Natural killer cell (primary cell): ENCODE measurements around the gene ARHGEF4. TPM values are rescaled to one million over a fixed set of nuclear protein-coding genes. Genes with fewer than 3 reads are reported as not detected.

ENCODE experiments used
- ATAC-seq, 3 donors: fragments of 150-1000 bp in 2 of 3; fragments of 200-7000 bp in 1 of 3; cut with Tn5 transposase; 1 replicate in 1 of 3; 2 replicates in 2 of 3; pipeline ENCODE4 v1.10.0; 2021; ENCODE audit warnings: mild to moderate bottlenecking in 2 of 3, moderate library complexity in 2 of 3
- DNase-seq, 2 donors: peaks; one replicate each; pipeline versions ENCODE4 v3.0.0 to v3.0.0-alpha.2; 2013 to 2021; ENCODE audit warnings: mixed read lengths in 1 of 2
- H3K27ac ChIP-seq: one replicate; pipeline ENCODE4 v1.5.1; 2013; ENCODE audit warnings: mild to moderate bottlenecking, low read length
- H3K27me3 ChIP-seq: one replicate; pipeline ENCODE4 v1.6.1; 2013; ENCODE audit warnings: low read length; ENCODE audit not compliant: control insufficient read depth, insufficient read depth
- H3K36me3 ChIP-seq: one replicate; pipeline ENCODE4 v1.6.1; 2013; ENCODE audit warnings: low read length; ENCODE audit not compliant: control insufficient read depth, insufficient read depth
- H3K4me1 ChIP-seq: one replicate; pipeline ENCODE4 v1.6.1; 2013; ENCODE audit warnings: low read length; ENCODE audit not compliant: control insufficient read depth, insufficient read depth
- H3K4me3 ChIP-seq: one replicate; pipeline ENCODE4 v1.5.1; 2013; ENCODE audit warnings: low read length
- H3K9me3 ChIP-seq: one replicate; pipeline ENCODE4 v1.6.1; 2013; ENCODE audit warnings: low read length; ENCODE audit not compliant: control insufficient read depth, insufficient read depth
- H3K27ac Mint-ChIP-seq, 2 donors: one replicate each; pipeline ENCODE4 v1.8.0; 2022; ENCODE audit warnings: mild to moderate bottlenecking in 2 of 2, mixed read lengths in 2 of 2, moderate library complexity in 1 of 2
- H3K27me3 Mint-ChIP-seq, 2 donors: one replicate each; pipeline ENCODE4 v1.8.0; 2022; ENCODE audit warnings: low read depth in 2 of 2, mixed read lengths in 2 of 2
- H3K36me3 Mint-ChIP-seq: one replicate; pipeline ENCODE4 v1.8.0; 2022; ENCODE audit warnings: mixed read lengths
- H3K4me1 Mint-ChIP-seq, 2 donors: one replicate each; pipeline ENCODE4 v1.8.0; 2022; ENCODE audit warnings: mixed read lengths in 2 of 2
- H3K4me3 Mint-ChIP-seq: one replicate; pipeline ENCODE4 v1.8.0; 2022; ENCODE audit warnings: mild to moderate bottlenecking, moderate library complexity, mixed read lengths
- H3K9me3 Mint-ChIP-seq, 2 donors: one replicate each; pipeline ENCODE4 v1.8.0; 2022; ENCODE audit warnings: mixed read lengths in 2 of 2
- CTCF ChIP-seq: fragments of 200-600 bp; IDR thresholded peaks from one replicate; pipeline ENCODE4 v1.8.0; 2022; ENCODE audit warnings: antibody characterized with exemption
- WGBS: methylation state at CpG from one replicate; pipeline ENCODE4 v1.1.7; 2013; ENCODE audit warnings: missing lambda C conversion rate; ENCODE audit not compliant: insufficient coverage; 5-methylcytosine and 5-hydroxymethylcytosine counted together
- intact Hi-C: fragments of 100-400 bp; cut with micrococcal nuclease; formaldehyde crosslinking; loops from one replicate; pipeline ENCODE4 v1.14.2; 2022
- total RNA-seq, 4 donors: library from RNA; stranded (reverse); fragments of 120-200 nt in 1 of 4; gene quantifications; one replicate each; pipeline versions ENCODE4 v1.2.3 to v1.2.4, GENCODE V29; 2013 to 2022

Gene ARHGEF4
- total RNA-seq, 3 donors from 2014 or later (not counting 1 experiment from before 2014, with no cell fraction given): 0.11 TPM; not detected in 2

- no peak overlapping the region for H3K27ac ChIP-seq
- 91% methylated on average over 8 of the region's 8 CpGs for WGBS
- Mint-ChIP-seq H3K27ac (no peak overlapping the region), H3K36me3 (peaks cover 22% of the 10 kb centered on the region), H3K4me1 (peaks cover 15 to 32% of the 10 kb centered on the region in 2 donors), H3K9me3 (no peaks in the 10 kb centered on the region), H3K4me3 (no peak overlapping the region), H3K27me3 (no peaks in the 10 kb centered on the region)
- ATAC-seq (no peak), DNase-seq (no peak)
- no peak for TF ChIP-seq CTCF
- intact Hi-C loops: no loop called here
- H3K27me3 ChIP-seq: no peaks in the 10 kb centered on the region
- no peaks in the 10 kb centered on the region for H3K9me3 ChIP-seq
- no peaks in the 10 kb centered on the region for H3K4me1 ChIP-seq
- peaks cover 83% of the 10 kb centered on the region for H3K36me3 ChIP-seq
- H3K4me3 ChIP-seq: no peak overlapping the region
These were observed 214.2 kb downstream of the ARHGEF4 start for GRCh38 chr2:131050896-131051295.

- H3K4me3 Mint-ChIP-seq: no peak overlapping the region
- Histone ChIP-seq H3K27me3 (no peaks in the 10 kb centered on the region), H3K36me3 (peaks cover 78% of the 10 kb centered on the region), H3K4me1 (no peaks in the 10 kb centered on the region), H3K27ac (no peak overlapping the region), H3K9me3 (no peaks in the 10 kb centered on the region), H3K4me3 (no peak overlapping the region)
- intact Hi-C loops: no loop called here
- over 99% methylated on average over 6 of the region's 8 CpGs for WGBS
- H3K27ac Mint-ChIP-seq: peak overlapping the region in 1 of 2 donors; percentile 38
- no peak for DNase-seq
- H3K9me3 Mint-ChIP-seq: no peaks in the 10 kb centered on the region
- no peak for ATAC-seq
- no peaks in the 10 kb centered on the region for H3K27me3 Mint-ChIP-seq
- H3K4me1 Mint-ChIP-seq: peaks cover 26 to 47% of the 10 kb centered on the region in 2 donors
- H3K36me3 Mint-ChIP-seq: peaks cover 22% of the 10 kb centered on the region
- no peak for TF ChIP-seq CTCF
These were observed 216.1 kb downstream of the ARHGEF4 start for GRCh38 chr2:131052741-131053263.

- intact Hi-C loops: no loop called here
- Mint-ChIP-seq H3K4me3 (no peak overlapping the region), H3K27ac (no peak overlapping the region), H3K9me3 (no peaks in the 10 kb centered on the region), H3K36me3 (peaks cover 22% of the 10 kb centered on the region), H3K4me1 (peaks cover 31 to 57% of the 10 kb centered on the region in 2 donors), H3K27me3 (no peaks in the 10 kb centered on the region)
- DNase-seq (no peak), ATAC-seq (no peak)
- peaks cover 67% of the 10 kb centered on the region for H3K36me3 ChIP-seq
- WGBS: 97% methylated on average over 7 of the region's 7 CpGs
- TF ChIP-seq CTCF: no peak
- H3K27ac ChIP-seq: no peak overlapping the region
- no peaks in the 10 kb centered on the region for H3K27me3 ChIP-seq
- H3K4me3 ChIP-seq: no peak overlapping the region
- H3K4me1 ChIP-seq: no peaks in the 10 kb centered on the region
- no peaks in the 10 kb centered on the region for H3K9me3 ChIP-seq
These were observed 217.8 kb downstream of the ARHGEF4 start for GRCh38 chr2:131054488-131054887.
